NCI-H524 treated with DMSO at 0.1 percent for 48 hours (cell line): ENCODE results near the gene MMP28.

Source experiments
- DNase-seq: peaks from one replicate; lab custom pipeline; 2025; lab: John Stamatoyannopoulos, UW

The MMP28 gene

GRCh38 chr17:35795007-35795870 lies at the start of gene MMP28:
Gene MMP28, minus strand, starts transcription at chr17:35795641. Its CDS starts 264 bp downstream, at chr17:35795377.
- DNase-seq, result no peak

- no peak for DNase-seq
Measured at GRCh38 chr17:35844547-35844946, 49.1 kb upstream of the MMP28 start.

GRCh38 chr17:35843698-35844097 lies 48.3 kb upstream of the MMP28 start:
- DNase-seq, result no peak

- DNase-seq, result no peak
Measured at GRCh38 chr17:35842239-35842638, 46.8 kb upstream of the MMP28 start.

- no peak for DNase-seq
Measured at GRCh38 chr17:35841505-35841904, 46.1 kb upstream of the MMP28 start.

- DNase-seq, result no peak
Measured at GRCh38 chr17:35841101-35841500, 45.7 kb upstream of the MMP28 start.

GRCh38 chr17:35825206-35825605 lies 29.8 kb upstream of the MMP28 start:
- DNase-seq, result no peak

- no peak for DNase-seq
Measured at GRCh38 chr17:35821308-35821707, 25.9 kb upstream of the MMP28 start.

GRCh38 chr17:35819455-35819854 lies 24.0 kb upstream of the MMP28 start:
- DNase-seq, result no peak

- no peak for DNase-seq
Measured at GRCh38 chr17:35817196-35817595, 21.8 kb upstream of the MMP28 start.

- no peak for DNase-seq
Measured at GRCh38 chr17:35816723-35817122, 21.3 kb upstream of the MMP28 start.

- no peak for DNase-seq
Measured at GRCh38 chr17:35812456-35812855, 17.0 kb upstream of the MMP28 start.

- no peak for DNase-seq
Measured at GRCh38 chr17:35811759-35812158, 16.3 kb upstream of the MMP28 start.

- no peak for DNase-seq
Measured at GRCh38 chr17:35809855-35810461, 14.5 kb upstream of the MMP28 start.

- DNase-seq, result peak; percentile 80
Measured at GRCh38 chr17:35808962-35809854, 13.8 kb upstream of the MMP28 start, which contains the start of gene TAF15. Gene TAF15, plus strand, starts transcription at chr17:35809484. Its CDS starts 86 bp downstream, at chr17:35809570.

- no peak for DNase-seq
Measured at GRCh38 chr17:35808240-35808961, 13.0 kb upstream of the MMP28 start.

GRCh38 chr17:35807371-35808144 lies 12.1 kb upstream of the MMP28 start:
- no peak for DNase-seq

GRCh38 chr17:35804658-35805192 lies 9.3 kb upstream of the MMP28 start:
- no peak for DNase-seq

GRCh38 chr17:35801583-35802224 lies 6.3 kb upstream of the MMP28 start:
- peak; percentile 11 for DNase-seq

- DNase-seq, result no peak
Measured at GRCh38 chr17:35799942-35800341, 4.5 kb upstream of the MMP28 start.
